Lung (tissue), 12 donors: ENCODE measurements around the gene NABP1. TPM values are rescaled to one million over a fixed set of nuclear protein-coding genes. Genes with fewer than 3 reads are reported as not detected.

Source experiments
- ATAC-seq: fragments of 200-7000 bp; cut with Tn5 transposase; one replicate; pipeline ENCODE4 v1.9.1; 2020; ENCODE audit warnings: moderate number of reproducible peaks; ENCODE audit not compliant: insufficient read depth, low FRiP score
- DNase-seq, 3 donors: peaks; one replicate each; pipeline ENCODE4 v3.0.0-alpha.2; 2013 to 2017
- H3K27ac ChIP-seq, 2 donors: one replicate each; pipeline ENCODE4 v1.5.1; 2013; ENCODE audit warnings: mild to moderate bottlenecking in 2 of 2, moderate library complexity in 2 of 2, control low read depth in 1 of 2, inconsistent platforms in 1 of 2, low read depth in 1 of 2, low read length in 1 of 2
- H3K27me3 ChIP-seq, 3 donors: one replicate each; pipeline ENCODE4 v1.5.1; 2013; ENCODE audit warnings: low read length in 2 of 3; ENCODE audit not compliant: control insufficient read depth in 3 of 3, insufficient read depth in 3 of 3
- H3K36me3 ChIP-seq, 4 donors: one replicate each; pipeline ENCODE4 v1.5.1; 2013; ENCODE audit warnings: low read length in 4 of 4, mild to moderate bottlenecking in 1 of 4, moderate library complexity in 1 of 4; ENCODE audit not compliant: control insufficient read depth in 4 of 4, insufficient read depth in 4 of 4
- H3K4me1 ChIP-seq, 5 donors: one replicate each; pipeline ENCODE4 v1.5.1; 2013; ENCODE audit warnings: low read length in 5 of 5, mild to moderate bottlenecking in 2 of 5, moderate library complexity in 1 of 5; ENCODE audit not compliant: control insufficient read depth in 5 of 5, insufficient read depth in 5 of 5
- H3K4me3 ChIP-seq: one replicate; pipeline ENCODE4 v1.5.1; 2013; ENCODE audit warnings: mild to moderate bottlenecking, control low read depth, moderate library complexity
- H3K9ac ChIP-seq, 2 donors: one replicate each; pipeline ENCODE4 v1.5.1; 2013; ENCODE audit warnings: low read length in 2 of 2, control low read depth in 1 of 2; ENCODE audit not compliant: insufficient read depth in 1 of 2
- H3K9me3 ChIP-seq, 4 donors: one replicate each; pipeline ENCODE4 v1.5.1; 2013; ENCODE audit warnings: low read length in 3 of 4, mild to moderate bottlenecking in 1 of 4, moderate library complexity in 1 of 4; ENCODE audit not compliant: control insufficient read depth in 4 of 4, insufficient read depth in 3 of 4
- WGBS, 2 donors: extraction: QIAGEN DNeasy Blood & Tissue Kit; methylation state at CpG; one replicate each; pipeline ENCODE4 v1.1.7; 2013; 5-methylcytosine and 5-hydroxymethylcytosine counted together
- polyA plus RNA-seq, 2 donors: library from polyadenylated mRNA; stranded (reverse); fragments of 200-250 nt; gene quantifications; one replicate each; pipeline ENCODE4 v1.2.1, GENCODE V29; 2013
- total RNA-seq, 2 donors: library from RNA; depleted of rRNA in 1 of 2; stranded (reverse); fragments of >200 nt in 1 of 2; gene quantifications; one replicate each; pipeline ENCODE4 v1.2.1, GENCODE V29; 2014 to 2021
- TF ChIP-seq, protein P1 (sequence below): IDR thresholded peaks from 2 replicates; pipeline ENCODE4 v1.5.1; 2012; ENCODE audit warnings: mild to moderate bottlenecking; ENCODE audit errors: control extremely low read depth, extremely low read depth
- donor health status: control.
- donor health status: control.
- donor health status: Bipolar disorder and iron deficiency.
- donor health status: healthy.
- donor health status: DM: yes; HTN: yes; CAD: no.

NABP1 gene
- total and polyA plus RNA-seq, 4 donors, result 22.5 to 66.3 (median 49.1) TPM

DNA sequence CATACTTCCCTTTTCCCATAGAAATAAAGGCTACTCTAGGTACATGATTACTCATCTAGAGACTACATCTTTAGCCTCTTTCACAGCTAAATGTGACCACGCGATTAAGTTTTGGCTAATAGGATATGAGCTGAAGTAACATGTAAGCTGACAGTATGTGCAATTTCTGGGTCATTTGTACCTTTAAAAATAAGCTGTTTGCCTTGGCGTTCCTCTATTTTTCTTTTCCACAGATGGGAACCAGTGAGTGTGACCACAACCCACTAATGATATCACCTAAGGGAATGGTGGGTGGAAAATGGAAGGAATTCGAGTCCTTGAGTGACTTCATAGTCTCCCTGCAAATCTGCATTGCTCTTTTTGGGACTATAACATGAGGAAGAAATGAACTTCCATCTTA lies 11.7 kb upstream of the NABP1 start:
- no peaks in the 10 kb centered on the region for H3K9me3 ChIP-seq
- no peak overlapping the region for H3K4me3 ChIP-seq
- peaks cover 0 to 3% (median 0%) of the 10 kb centered on the region in 3 donors for H3K27me3 ChIP-seq
- no peak overlapping the region for H3K27ac ChIP-seq
- H3K9ac ChIP-seq, result no peak overlapping the region
- DNase-seq, result no peak
- TF ChIP-seq, protein P1, sequence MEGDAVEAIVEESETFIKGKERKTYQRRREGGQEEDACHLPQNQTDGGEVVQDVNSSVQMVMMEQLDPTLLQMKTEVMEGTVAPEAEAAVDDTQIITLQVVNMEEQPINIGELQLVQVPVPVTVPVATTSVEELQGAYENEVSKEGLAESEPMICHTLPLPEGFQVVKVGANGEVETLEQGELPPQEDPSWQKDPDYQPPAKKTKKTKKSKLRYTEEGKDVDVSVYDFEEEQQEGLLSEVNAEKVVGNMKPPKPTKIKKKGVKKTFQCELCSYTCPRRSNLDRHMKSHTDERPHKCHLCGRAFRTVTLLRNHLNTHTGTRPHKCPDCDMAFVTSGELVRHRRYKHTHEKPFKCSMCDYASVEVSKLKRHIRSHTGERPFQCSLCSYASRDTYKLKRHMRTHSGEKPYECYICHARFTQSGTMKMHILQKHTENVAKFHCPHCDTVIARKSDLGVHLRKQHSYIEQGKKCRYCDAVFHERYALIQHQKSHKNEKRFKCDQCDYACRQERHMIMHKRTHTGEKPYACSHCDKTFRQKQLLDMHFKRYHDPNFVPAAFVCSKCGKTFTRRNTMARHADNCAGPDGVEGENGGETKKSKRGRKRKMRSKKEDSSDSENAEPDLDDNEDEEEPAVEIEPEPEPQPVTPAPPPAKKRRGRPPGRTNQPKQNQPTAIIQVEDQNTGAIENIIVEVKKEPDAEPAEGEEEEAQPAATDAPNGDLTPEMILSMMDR, result no peak
- no peaks in the 10 kb centered on the region for H3K4me1 ChIP-seq
- no peak for ATAC-seq
- WGBS, 2 donors, result 75 to 78% methylated on average over 4 of the region's 4 CpGs
- no peaks in the 10 kb centered on the region for H3K36me3 ChIP-seq

DNA sequence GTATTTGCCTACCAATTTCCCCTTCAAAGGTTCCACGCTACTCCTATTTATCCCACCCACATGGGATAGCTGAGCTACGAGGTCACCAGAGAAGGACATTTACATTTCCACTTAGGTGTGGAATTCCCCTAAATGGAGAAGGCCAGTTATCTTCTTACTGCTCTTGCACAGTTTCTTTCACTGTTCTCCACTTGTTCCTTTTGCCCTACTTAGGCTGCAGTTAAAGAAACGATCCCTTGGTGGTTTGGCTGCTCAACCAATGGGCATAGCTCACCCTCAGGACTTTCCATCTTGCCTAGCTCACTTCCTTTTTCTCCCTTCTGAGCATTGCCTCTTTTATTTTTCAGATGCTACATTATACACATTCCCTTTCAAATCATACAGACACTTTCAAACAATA lies 11.2 kb upstream of the NABP1 start:
- TF ChIP-seq, protein P1, result no peak
- H3K36me3 ChIP-seq, result no peaks in the 10 kb centered on the region
- H3K9ac ChIP-seq, result no peak overlapping the region
- H3K4me1 ChIP-seq, result no peaks in the 10 kb centered on the region
- ATAC-seq (no peak), DNase-seq (no peak)
- H3K9me3 ChIP-seq, result no peaks in the 10 kb centered on the region
- WGBS, 2 donors, result 41 to 42% methylated on average over 3 of the region's 3 CpGs
- H3K4me3 ChIP-seq, result no peak overlapping the region
- no peak overlapping the region for H3K27ac ChIP-seq
- peaks cover 0 to 3% (median 0%) of the 10 kb centered on the region in 3 donors for H3K27me3 ChIP-seq

DNA sequence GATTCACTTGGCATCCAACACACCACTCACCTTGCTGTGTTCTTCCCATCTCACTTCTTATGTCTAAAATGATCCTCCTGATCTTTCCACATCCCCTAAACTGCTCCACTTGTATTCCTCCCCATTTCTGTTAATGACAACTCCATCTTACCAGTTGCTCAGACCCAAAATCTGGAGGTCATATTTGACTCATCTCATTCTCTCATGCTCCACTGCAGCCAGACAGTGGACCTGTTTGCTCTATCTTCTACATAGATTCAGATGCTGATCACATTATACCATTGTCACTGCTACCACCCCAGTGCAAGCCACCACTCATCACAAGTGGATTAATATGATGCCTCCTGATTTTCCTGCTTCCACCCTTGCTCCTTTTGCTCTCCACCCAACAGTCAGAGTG lies 7.9 kb upstream of the NABP1 start:
- H3K4me1 ChIP-seq, result no peaks in the 10 kb centered on the region
- no peak overlapping the region for H3K27ac ChIP-seq

DNA sequence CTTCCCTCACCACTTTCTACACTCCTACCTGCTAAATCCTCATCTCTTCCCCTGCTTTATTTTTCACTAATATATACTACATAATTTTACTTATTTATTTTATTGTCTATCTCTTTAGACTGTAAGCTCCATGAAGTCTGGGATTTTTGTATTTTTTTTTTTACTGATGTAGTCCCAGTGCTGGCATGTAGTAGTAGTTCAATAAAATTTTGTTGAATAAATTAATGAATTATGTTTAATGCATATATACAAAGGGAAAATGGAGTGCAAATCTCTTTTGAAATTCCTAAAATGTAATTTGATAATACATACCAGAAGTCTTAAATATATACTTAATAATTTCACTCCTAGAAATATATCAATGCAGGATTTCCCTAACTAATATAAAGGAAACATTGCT lies 7.1 kb upstream of the NABP1 start:
- Histone ChIP-seq H3K9ac (no peak overlapping the region), H3K9me3 (no peaks in the 10 kb centered on the region), H3K36me3 (no peaks in the 10 kb centered on the region), H3K4me1 (no peaks in the 10 kb centered on the region), H3K27ac (no peak overlapping the region), H3K27me3 (peaks cover 0 to 3% (median 0%) of the 10 kb centered on the region in 3 donors), H3K4me3 (no peak overlapping the region)
- TF ChIP-seq, protein P1, result no peak
- no peak for ATAC-seq
- DNase-seq, result no peak

More for the DNA sequence above, 7.9 kb upstream of the NABP1 start:
- H3K36me3 ChIP-seq, result no peaks in the 10 kb centered on the region
- H3K27me3 ChIP-seq, result peaks cover 0 to 3% (median 0%) of the 10 kb centered on the region in 3 donors
- H3K9me3 ChIP-seq, result no peaks in the 10 kb centered on the region
- TF ChIP-seq, protein P1, result no peak
- no peak overlapping the region for H3K4me3 ChIP-seq
- no peak for ATAC-seq
- H3K9ac ChIP-seq, result no peak overlapping the region
- no peak for DNase-seq
